H1 (cell line): Measurements from ENCODE around the gene PRKD1. TPM values are rescaled to one million over a fixed set of nuclear protein-coding genes. Genes with fewer than 3 reads are reported as not detected.

Source experiments
- GABPA ChIP-seq: IDR thresholded peaks from 2 replicates; pipeline ENCODE4 v1.6.1; 2011; ENCODE audit warnings: mild to moderate bottlenecking, low read length, moderate library complexity, borderline replicate concordance; ENCODE audit not compliant: insufficient read depth
- RNF2 ChIP-seq: fragments of 200-900, 300-1000 bp; sonication (generic); IDR thresholded peaks from 2 replicates; pipeline ENCODE4 v1.7.1; 2016; ENCODE audit warnings: borderline replicate concordance, low read depth, mild to moderate bottlenecking, antibody characterized with exemption, low read length; ENCODE audit not compliant: poor library complexity, severe bottlenecking; ENCODE audit errors: missing control alignments
- polyA plus RNA-seq, 7 experiments: library from polyadenylated mRNA; depleted of rRNA in 3 of 7; stranded (reverse) in 5 of 7; unstranded in 2 of 7; fragments of >200 nt in 5 of 7; fragments of 200-250 nt in 2 of 7; gene quantifications; 1 replicate in 5 of 7; 2 replicates in 1 of 7; 4 replicates in 1 of 7; pipeline versions ENCODE4 v1.2.1 to v1.2.3, GENCODE V29; 2011 to 2013; ENCODE audit warnings: missing spikeins in 2 of 7, mixed read lengths in 2 of 7
- total RNA-seq: library from RNA; stranded (reverse); fragmentation: NEBNext Ultra II Directional; extraction: Animal tissue kit (Norgen Biotek cat#: 25700); gene quantifications from 2 replicates; pipeline ENCODE4 v1.2.1, GENCODE V29; 2021

Gene PRKD1
- total and polyA plus RNA-seq, 2 of the 8 experiments (the other 6 are each of a cell fraction or from before 2014, with no cell fraction given), result 3.6 to 6.8 TPM

DNA sequence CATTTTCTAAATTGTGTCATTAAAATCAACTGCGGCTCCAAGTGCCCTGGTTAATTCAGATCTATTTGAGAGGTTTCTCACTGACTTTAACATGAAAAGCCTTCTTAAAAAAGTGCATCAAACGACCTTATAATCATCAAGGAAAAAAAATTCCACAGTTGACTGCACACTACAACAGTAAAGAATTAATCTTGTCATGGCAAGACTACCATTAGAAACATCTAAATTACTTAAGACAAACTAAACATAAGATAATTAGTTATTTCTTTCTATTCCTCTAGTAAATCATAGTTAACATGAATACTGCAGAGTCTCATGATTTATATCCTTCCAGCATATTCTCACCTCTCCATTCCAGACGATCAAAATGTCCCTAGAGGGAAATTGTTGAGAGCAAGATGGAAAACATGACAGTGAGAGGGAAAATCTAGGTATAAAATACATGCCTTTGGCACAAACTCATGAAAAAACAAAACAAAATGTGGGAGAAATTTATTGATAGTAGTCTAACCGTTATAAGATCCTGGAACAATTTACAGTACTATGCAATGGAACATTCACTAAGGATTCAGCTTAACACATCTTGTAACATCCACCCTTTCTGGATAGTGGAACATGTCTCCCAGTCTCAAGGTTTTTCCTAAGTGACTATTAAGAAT lies 112.5 kb downstream of the PRKD1 start (continued):
- no peak for TF ChIP-seq RNF2
- TF ChIP-seq GABPA, result no peak
